ENCODE measurements around the gene KSR1. TPM values are rescaled to one million over a fixed set of nuclear protein-coding genes. Genes with fewer than 3 reads are reported as not detected.
A peak's percentile ranks its signal among the peaks of the same experiment; 100 is the strongest.

Gene KSR1
- total and polyA plus RNA-seq, 9 of the 15 experiments (the other 6 are each of a cell fraction or from before 2014, with no cell fraction given) = 1.4 to 51.7 (median 18.4) TPM

- TF ChIP-seq ZNF699 (CRISPR knock-in tag; IDR thresholded peaks at IDR 0.05; ENCODE audit: insufficient replicate concordance) (no peak), MTA3 (IDR thresholded peaks at IDR 0.05; ENCODE audit: borderline replicate concordance) (peak; percentile 53; the same call in 1 of the 2 replicates), NR4A1 (CRISPR knock-in tag; IDR thresholded peaks at IDR 0.05) (peak; percentile 98), NR4A1 (tag; IDR thresholded peaks at IDR 0.05) (peak; percentile 99), DEAF1 (CRISPR knock-in tag; IDR thresholded peaks at IDR 0.05) (no peak; the same call in 1 of the 2 replicates), POLR2B (IDR thresholded peaks at IDR 0.05; ENCODE audit: low read depth, partially characterized antibody) (peak; percentile 35), SUPT5H (IDR thresholded peaks at IDR 0.05) (peak; percentile 42; the same call in 1 of the 2 replicates), ZNF79 (CRISPR knock-in tag; IDR thresholded peaks at IDR 0.05; ENCODE audit: low read depth) (peak; percentile 95), ZNF511 (CRISPR knock-in tag; IDR thresholded peaks at IDR 0.05) (no peak), MTA1 (IDR thresholded peaks at IDR 0.05; ENCODE audit: borderline replicate concordance) (no peak), STAT6 (CRISPR knock-in tag; IDR thresholded peaks at IDR 0.05) (no peak), PRMT5 (CRISPR knock-in tag; IDR thresholded peaks at IDR 0.05) (no peak), SRSF7 (optimal IDR thresholded peaks at IDR 0.05; ENCODE audit: low read depth, low read length) (no peak), NFIC (IDR thresholded peaks at IDR 0.05) (no peak), RBM22 (IDR thresholded peaks at IDR 0.05; ENCODE audit: low read depth, low read length, poor library complexity, severe bottlenecking) (no peak), NFXL1 (CRISPR knock-in tag; IDR thresholded peaks at IDR 0.05) (peak; percentile 93), NFE2 (IDR thresholded peaks at IDR 0.05; ENCODE audit: low read depth) (no peak), ZBTB2 (IDR thresholded peaks at IDR 0.05) (0 out of 2 replicates have a peak, but pooled peaks have one; percentile 22), HOMEZ (CRISPR knock-in tag; IDR thresholded peaks at IDR 0.05) (peak; percentile 96), PHB2 (IDR thresholded peaks at IDR 0.05; ENCODE audit: low read depth) (no peak)
Observed at GRCh38 chr17:27575096-27575911, 119.1 kb downstream of the KSR1 start (continued).
